OCI-LY7 (cell line): ENCODE data around the gene QDPR.

Source experiments
- EZH2phosphoT487 ChIP-seq: fragments of 200-600 bp; sonication (generic); IDR thresholded peaks from 2 replicates; pipeline ENCODE4 v1.6.1; 2018; ENCODE audit warnings: low read depth, borderline replicate concordance, mild to moderate bottlenecking, mixed run types, antibody characterized with exemption, low read length, moderate library complexity, mixed read lengths
- TF ChIP-seq, protein P1 (sequence below): fragments of 200-600 bp; sonication (generic); conservative IDR thresholded peaks from 2 replicates; pipeline ENCODE4 v1.5.1; 2014; ENCODE audit warnings: mild to moderate bottlenecking, antibody characterized with exemption, low read length, moderate library complexity, mixed read lengths

DNA sequence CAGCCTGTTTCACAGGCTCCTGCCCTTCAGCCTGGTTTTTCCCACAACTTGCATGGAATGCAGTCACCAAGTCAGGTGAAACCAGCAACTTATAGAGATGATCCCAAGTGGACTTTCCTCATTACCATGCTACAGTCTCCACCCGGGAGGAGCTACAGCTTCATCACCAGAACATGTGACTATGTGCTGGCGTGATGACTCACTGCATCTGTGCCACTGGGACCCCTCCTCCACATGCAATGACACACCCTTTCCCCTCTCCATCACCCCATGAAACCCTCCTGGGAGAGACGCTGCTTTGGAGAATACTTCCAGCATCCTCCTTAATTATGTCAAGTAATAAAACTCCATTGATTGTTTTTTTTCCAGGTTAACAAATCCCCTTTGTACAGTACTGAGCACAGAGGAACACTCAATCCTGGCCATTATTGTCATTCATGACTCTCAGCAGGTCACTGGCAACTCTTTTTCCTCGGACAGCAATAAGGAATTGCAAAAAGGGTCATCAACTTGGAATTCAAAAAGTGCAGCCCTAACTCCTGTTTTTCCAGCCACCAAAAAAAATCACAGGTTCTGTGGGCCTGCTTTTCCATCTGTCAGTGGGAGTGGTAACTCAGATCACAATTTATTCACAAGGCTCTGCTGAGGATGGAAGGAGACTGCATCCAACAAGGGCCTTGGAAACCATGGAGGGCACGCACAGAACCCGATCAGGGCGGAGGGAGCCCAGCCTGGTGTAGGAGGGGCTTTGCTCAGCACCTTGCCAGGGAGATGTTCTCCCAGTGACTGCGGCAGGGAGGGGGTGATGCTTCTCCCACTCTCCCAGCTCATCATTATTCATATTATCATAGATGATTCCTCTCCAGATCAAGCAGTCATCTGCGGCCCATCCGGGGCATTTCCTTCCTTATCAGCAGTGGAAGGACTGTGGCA is 17.4 kb downstream of the QDPR start:
- TF ChIP-seq, protein P1, sequence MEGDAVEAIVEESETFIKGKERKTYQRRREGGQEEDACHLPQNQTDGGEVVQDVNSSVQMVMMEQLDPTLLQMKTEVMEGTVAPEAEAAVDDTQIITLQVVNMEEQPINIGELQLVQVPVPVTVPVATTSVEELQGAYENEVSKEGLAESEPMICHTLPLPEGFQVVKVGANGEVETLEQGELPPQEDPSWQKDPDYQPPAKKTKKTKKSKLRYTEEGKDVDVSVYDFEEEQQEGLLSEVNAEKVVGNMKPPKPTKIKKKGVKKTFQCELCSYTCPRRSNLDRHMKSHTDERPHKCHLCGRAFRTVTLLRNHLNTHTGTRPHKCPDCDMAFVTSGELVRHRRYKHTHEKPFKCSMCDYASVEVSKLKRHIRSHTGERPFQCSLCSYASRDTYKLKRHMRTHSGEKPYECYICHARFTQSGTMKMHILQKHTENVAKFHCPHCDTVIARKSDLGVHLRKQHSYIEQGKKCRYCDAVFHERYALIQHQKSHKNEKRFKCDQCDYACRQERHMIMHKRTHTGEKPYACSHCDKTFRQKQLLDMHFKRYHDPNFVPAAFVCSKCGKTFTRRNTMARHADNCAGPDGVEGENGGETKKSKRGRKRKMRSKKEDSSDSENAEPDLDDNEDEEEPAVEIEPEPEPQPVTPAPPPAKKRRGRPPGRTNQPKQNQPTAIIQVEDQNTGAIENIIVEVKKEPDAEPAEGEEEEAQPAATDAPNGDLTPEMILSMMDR, result no peak
- TF ChIP-seq EZH2phosphoT487, result no peak
